Trophoblast cell (in vitro differentiated cells and primary cell): Measurements from ENCODE around the gene SVEP1.
A peak's percentile ranks its signal among the peaks of the same experiment; 100 is the strongest.

Experiments
- DNase-seq, 2 donors: peaks; one replicate each; pipeline ENCODE4 v3.0.0-alpha.2; 2016
- H2AFZ ChIP-seq: 2 replicates; pipeline ENCODE4 v1.6.1; 2013; ENCODE audit warnings: low read length, moderate library complexity, mild to moderate bottlenecking; ENCODE audit not compliant: insufficient read depth, poor library complexity
- H2AK5ac ChIP-seq: 2 replicates; pipeline ENCODE4 v1.6.1; 2013; ENCODE audit warnings: mild to moderate bottlenecking, low read length
- H2BK120ac ChIP-seq: 2 replicates; pipeline ENCODE4 v1.6.1; 2013; ENCODE audit warnings: low read length, mild to moderate bottlenecking, moderate library complexity; ENCODE audit not compliant: insufficient read depth, poor library complexity
- H2BK12ac ChIP-seq: 2 replicates; pipeline ENCODE4 v1.6.1; 2013; ENCODE audit warnings: mild to moderate bottlenecking, low read length, moderate library complexity
- H2BK5ac ChIP-seq: 2 replicates; pipeline ENCODE4 v1.6.1; 2013; ENCODE audit warnings: low read length, low read depth, moderate library complexity, mild to moderate bottlenecking; ENCODE audit not compliant: poor library complexity
- H3K14ac ChIP-seq: 2 replicates; pipeline ENCODE4 v1.6.1; 2013; ENCODE audit warnings: mild to moderate bottlenecking, low read length
- H3K18ac ChIP-seq: 2 replicates; pipeline ENCODE4 v1.6.1; 2013; ENCODE audit warnings: mild to moderate bottlenecking, low read length
- H3K23ac ChIP-seq: 2 replicates; pipeline ENCODE4 v1.6.1; 2013; ENCODE audit warnings: low read length
- H3K27ac ChIP-seq: 2 replicates; pipeline ENCODE4 v1.5.1; 2013; ENCODE audit warnings: low read depth, mild to moderate bottlenecking, inconsistent platforms, low read length, moderate library complexity
- H3K27me3 ChIP-seq: 2 replicates; pipeline ENCODE4 v1.6.1; 2013; ENCODE audit warnings: inconsistent platforms, mild to moderate bottlenecking, low read length, moderate library complexity; ENCODE audit not compliant: insufficient read depth
- H3K36me3 ChIP-seq, 2 experiments: 1 replicate in 1 of 2; 2 replicates in 1 of 2; pipeline ENCODE4 v1.6.1; 2013; ENCODE audit warnings: low read length in 2 of 2, mild to moderate bottlenecking in 2 of 2, moderate library complexity in 1 of 2; ENCODE audit not compliant: insufficient read depth in 2 of 2, control insufficient read depth in 1 of 2
- H3K4ac ChIP-seq: 2 replicates; pipeline ENCODE4 v1.6.1; 2013; ENCODE audit warnings: low read depth, mild to moderate bottlenecking, low read length, moderate library complexity
- H3K4me1 ChIP-seq, 2 experiments: 1 replicate in 1 of 2; 2 replicates in 1 of 2; pipeline ENCODE4 v1.6.1; 2013; ENCODE audit warnings: low read length in 2 of 2, mild to moderate bottlenecking in 2 of 2, moderate library complexity in 1 of 2; ENCODE audit not compliant: insufficient read depth in 2 of 2, control insufficient read depth in 1 of 2
- H3K4me2 ChIP-seq: 2 replicates; pipeline ENCODE4 v1.6.1; 2013; ENCODE audit warnings: inconsistent platforms, mild to moderate bottlenecking, low read length, moderate library complexity
- H3K4me3 ChIP-seq: 2 replicates; pipeline ENCODE4 v1.5.1; 2013; ENCODE audit warnings: mild to moderate bottlenecking, low read depth, low read length, inconsistent platforms
- H3K79me1 ChIP-seq: one replicate; pipeline ENCODE4 v1.6.1; 2013; ENCODE audit warnings: low read length
- H3K79me2 ChIP-seq: 2 replicates; pipeline ENCODE4 v1.6.1; 2013; ENCODE audit warnings: low read length, mild to moderate bottlenecking; ENCODE audit not compliant: control insufficient read depth, insufficient read depth, poor library complexity
- H3K9ac ChIP-seq: 2 replicates; pipeline ENCODE4 v1.6.1; 2013; ENCODE audit warnings: mild to moderate bottlenecking, low read length
- H3K9me3 ChIP-seq: 2 replicates; pipeline ENCODE4 v1.6.1; 2013; ENCODE audit warnings: low read depth, mild to moderate bottlenecking, control low read depth, inconsistent platforms, low read length; ENCODE audit not compliant: insufficient read depth
- H4K12ac ChIP-seq: 2 replicates; pipeline ENCODE4 v1.6.1; 2013; ENCODE audit warnings: low read depth, mild to moderate bottlenecking, low read length, moderate library complexity
- H4K8ac ChIP-seq: 2 replicates; pipeline ENCODE4 v1.6.1; 2013; ENCODE audit warnings: low read depth, mild to moderate bottlenecking, low read length, moderate library complexity
- H4K91ac ChIP-seq: one replicate; pipeline ENCODE4 v1.6.1; 2013; ENCODE audit warnings: low read depth, mild to moderate bottlenecking, low read length, moderate library complexity
- WGBS: extraction: QIAGEN DNeasy Blood & Tissue Kit; methylation state at CpG from one replicate; pipeline ENCODE4 v1.1.7; 2013; ENCODE audit warnings: missing lambda C conversion rate; ENCODE audit not compliant: insufficient read length, insufficient coverage; ENCODE audit errors: extremely low coverage; 5-methylcytosine and 5-hydroxymethylcytosine counted together

Gene SVEP1

DNA sequence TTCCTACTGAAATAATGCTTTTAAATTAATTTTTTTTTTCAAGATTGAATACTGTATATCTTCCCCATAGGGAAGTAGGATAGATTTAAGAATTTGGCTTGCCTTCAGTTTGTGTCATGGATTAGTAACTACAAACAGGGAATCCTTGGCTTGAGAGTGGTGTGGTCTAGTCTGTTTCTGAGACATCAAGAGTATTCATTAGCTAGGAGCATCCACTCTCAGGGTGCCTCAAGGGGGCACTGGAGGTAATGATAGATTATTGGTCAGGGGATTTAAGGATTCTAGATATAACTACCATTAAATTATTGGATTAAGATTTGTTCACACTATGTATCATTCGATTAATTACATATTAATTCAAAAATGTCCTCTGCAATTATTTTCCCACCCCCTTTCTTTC is 150.1 kb downstream of the SVEP1 start:
- no peak overlapping the region for H3K23ac ChIP-seq
- no peaks in the 10 kb centered on the region for H3K4me1 ChIP-seq
- H2BK120ac ChIP-seq, result no peak overlapping the region
- H3K4me3 ChIP-seq, result no peak overlapping the region
- no peaks in the 10 kb centered on the region for H3K79me2 ChIP-seq
- H4K91ac ChIP-seq, result no peak overlapping the region
- no peak overlapping the region for H2AK5ac ChIP-seq
- no peak overlapping the region for H3K14ac ChIP-seq
- no peak overlapping the region for H3K27ac ChIP-seq
- no peak overlapping the region for H2BK12ac ChIP-seq
- no peaks in the 10 kb centered on the region for H3K9me3 ChIP-seq
- no peak overlapping the region for H3K4me2 ChIP-seq
- no peak overlapping the region for H3K4ac ChIP-seq
- no peak for DNase-seq
- H4K8ac ChIP-seq, result no peak overlapping the region
- H3K36me3 ChIP-seq, result peaks cover 4 to 13% of the 10 kb centered on the region in 2 experiments
- no peaks in the 10 kb centered on the region for H3K79me1 ChIP-seq
- no peak overlapping the region for H2BK5ac ChIP-seq
- H2AFZ ChIP-seq, result no peak overlapping the region
- H3K9ac ChIP-seq, result no peak overlapping the region
- H4K12ac ChIP-seq, result no peak overlapping the region
- no CpG with 5 or more reads among the region's 1 CpG for WGBS
- H3K18ac ChIP-seq, result no peak overlapping the region
- H3K27me3 ChIP-seq, result no peaks in the 10 kb centered on the region

DNA sequence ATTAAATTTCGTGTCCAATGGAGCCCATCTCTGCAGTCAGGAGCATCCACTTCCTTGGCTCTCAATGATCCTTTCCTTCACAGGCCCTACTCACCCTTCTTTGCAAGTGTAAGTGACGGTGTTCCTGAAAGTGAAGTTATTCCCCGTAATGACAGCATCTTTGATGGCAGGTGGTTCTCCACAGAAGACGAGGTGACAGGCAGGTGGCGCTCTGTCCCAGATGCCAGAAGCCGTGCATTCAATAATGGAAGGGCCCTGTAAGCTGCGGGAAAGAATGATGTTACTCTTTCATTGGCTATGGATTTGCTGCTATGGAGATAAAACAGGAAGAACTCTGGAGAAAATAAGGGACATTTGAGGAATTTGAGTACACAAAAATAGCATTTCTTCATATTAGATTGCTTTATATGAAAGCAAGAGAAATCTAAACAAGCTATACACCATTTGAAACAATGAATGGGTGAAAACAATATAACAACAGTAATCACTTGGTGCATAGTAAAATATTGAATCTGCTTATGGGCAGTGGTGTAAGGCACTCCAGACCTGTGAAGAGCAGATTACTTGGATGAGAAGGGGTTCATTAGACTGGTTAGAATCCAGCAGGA is 151.9 kb downstream of the SVEP1 start:
- Histone ChIP-seq H2AK5ac (no peak overlapping the region), H4K8ac (no peak overlapping the region), H3K9me3 (no peaks in the 10 kb centered on the region), H3K14ac (no peak overlapping the region), H3K4me1 (no peaks in the 10 kb centered on the region), H4K91ac (no peak overlapping the region), H2BK5ac (no peak overlapping the region), H3K79me2 (no peaks in the 10 kb centered on the region), H2BK120ac (no peak overlapping the region), H3K36me3 (peaks cover 3 to 4% of the 10 kb centered on the region in 2 experiments), H3K27me3 (no peaks in the 10 kb centered on the region), H3K4me2 (no peak overlapping the region), H3K27ac (no peak overlapping the region), H3K18ac (no peak overlapping the region), H2BK12ac (no peak overlapping the region), H3K23ac (no peak overlapping the region), H3K79me1 (no peaks in the 10 kb centered on the region), H3K4me3 (no peak overlapping the region), H4K12ac (no peak overlapping the region), H3K4ac (no peak overlapping the region), H2AFZ (no peak overlapping the region), H3K9ac (no peak overlapping the region)
- DNase-seq, result peak; percentile 48 to 74
- WGBS, result no CpG with 5 or more reads among the region's 7 CpGs

DNA sequence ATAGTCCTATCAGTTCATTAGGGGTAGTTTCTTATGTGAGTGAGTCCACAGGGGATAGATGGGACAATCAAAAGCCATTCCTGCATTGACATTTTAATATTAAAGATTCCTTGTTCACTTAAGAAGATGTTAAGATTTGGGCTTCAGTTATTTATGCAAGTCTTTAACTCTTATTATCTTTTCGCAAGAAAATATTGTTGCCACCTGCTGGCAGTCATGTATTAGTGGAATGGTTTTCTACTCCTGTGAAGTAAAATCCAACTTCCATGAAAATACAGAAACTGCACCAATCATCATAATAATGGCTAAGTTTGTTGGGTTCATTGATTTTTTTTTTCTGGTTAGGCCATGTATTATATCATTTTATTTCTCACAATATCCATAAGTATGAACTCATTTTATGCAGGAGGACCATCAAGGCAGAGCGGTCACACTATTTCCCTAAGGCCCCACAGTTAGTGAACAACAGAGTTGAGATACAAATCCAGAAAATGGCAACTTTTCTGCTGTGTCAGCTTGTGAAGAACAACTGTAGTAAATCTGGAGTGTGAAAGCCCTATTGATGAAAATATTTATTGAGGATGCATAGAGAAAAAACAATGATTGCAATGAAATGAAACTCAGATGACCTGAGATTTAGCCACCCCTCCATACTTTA is 153.4 kb downstream of the SVEP1 start:
- Histone ChIP-seq H2BK5ac (no peak overlapping the region), H3K4ac (no peak overlapping the region), H3K36me3 (peaks cover 0 to 3% of the 10 kb centered on the region in 2 experiments), H3K23ac (no peak overlapping the region), H3K27me3 (no peaks in the 10 kb centered on the region), H3K4me1 (no peaks in the 10 kb centered on the region), H3K79me1 (no peaks in the 10 kb centered on the region), H3K79me2 (no peaks in the 10 kb centered on the region), H3K14ac (no peak overlapping the region), H3K9ac (no peak overlapping the region), H2AFZ (no peak overlapping the region), H3K4me2 (no peak overlapping the region), H3K18ac (no peak overlapping the region), H3K27ac (no peak overlapping the region), H4K8ac (no peak overlapping the region), H3K9me3 (no peaks in the 10 kb centered on the region), H3K4me3 (no peak overlapping the region), H4K12ac (no peak overlapping the region), H2BK12ac (no peak overlapping the region), H2BK120ac (no peak overlapping the region), H2AK5ac (no peak overlapping the region), H4K91ac (no peak overlapping the region)
- peak in 1 of 2 donors; percentile 59 for DNase-seq
- WGBS, result no CpG with 5 or more reads among the region's 2 CpGs

DNA sequence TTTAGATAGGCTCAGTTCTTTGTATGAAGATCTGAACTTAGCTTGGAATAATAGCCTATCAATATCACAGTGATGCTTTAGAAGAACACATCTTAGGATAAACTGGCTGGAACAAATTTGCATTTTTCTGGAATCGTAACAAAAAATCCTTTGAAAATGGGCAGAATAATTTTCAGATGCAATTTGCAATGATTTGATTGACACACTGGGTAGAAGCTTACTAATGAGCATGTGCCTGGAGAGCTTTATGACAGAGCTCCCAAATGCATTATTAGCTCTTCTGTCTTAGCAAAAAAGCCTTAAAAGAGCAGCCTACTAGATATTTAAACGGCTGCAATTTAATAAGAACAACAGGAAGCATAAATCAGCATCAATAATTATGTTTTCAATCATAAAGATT is 165.1 kb downstream of the SVEP1 start:
- no peak overlapping the region for H2BK5ac ChIP-seq
- H3K18ac ChIP-seq, result no peak overlapping the region
- no peak overlapping the region for H2BK120ac ChIP-seq
- no peak overlapping the region for H3K14ac ChIP-seq
- no peaks in the 10 kb centered on the region for H3K9me3 ChIP-seq
- H3K27ac ChIP-seq, result no peak overlapping the region
- no peaks in the 10 kb centered on the region for H3K79me1 ChIP-seq
- no peaks in the 10 kb centered on the region for H3K79me2 ChIP-seq
- no peak overlapping the region for H2AFZ ChIP-seq
- H3K23ac ChIP-seq, result no peak overlapping the region
- DNase-seq, result no peak
- no peak overlapping the region for H3K4me3 ChIP-seq
- H3K36me3 ChIP-seq, result peaks cover 4 to 5% of the 10 kb centered on the region in 2 experiments
- no peak overlapping the region for H2BK12ac ChIP-seq
- H2AK5ac ChIP-seq, result no peak overlapping the region
- no peaks in the 10 kb centered on the region for H3K4me1 ChIP-seq
- H3K4me2 ChIP-seq, result no peak overlapping the region
- no peaks in the 10 kb centered on the region for H3K27me3 ChIP-seq
- no peak overlapping the region for H4K8ac ChIP-seq
- H4K91ac ChIP-seq, result no peak overlapping the region
- no peak overlapping the region for H4K12ac ChIP-seq
- no peak overlapping the region for H3K4ac ChIP-seq
- no CpG with 5 or more reads among the region's 2 CpGs for WGBS
- H3K9ac ChIP-seq, result no peak overlapping the region
